ENCODE results near the gene MAP7D3.

The MAP7D3 gene

DNA sequence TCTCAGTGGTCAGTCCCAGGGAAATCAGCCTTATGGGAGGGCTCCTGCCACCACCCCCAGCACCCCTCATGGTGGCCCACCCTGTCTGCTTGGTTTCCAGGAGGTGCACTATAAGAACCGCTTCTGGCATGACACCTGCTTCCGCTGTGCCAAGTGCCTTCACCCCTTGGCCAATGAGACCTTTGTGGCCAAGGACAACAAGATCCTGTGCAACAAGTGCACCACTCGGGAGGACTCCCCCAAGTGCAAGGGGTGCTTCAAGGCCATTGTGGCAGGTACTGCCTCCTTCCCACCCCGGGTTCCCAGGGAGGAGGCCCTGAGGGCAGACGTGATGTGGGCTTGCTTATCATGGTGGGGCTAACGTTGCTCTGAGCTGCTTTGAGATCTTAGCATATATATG is 44.3 kb downstream of the MAP7D3 start:
- DNase-seq (ENCODE audit: low read depth in 2 of 2, low spot score in 1 of 2) = no peak

GRCh38 chrX:136205882-136206380 is 45.3 kb downstream of the MAP7D3 start:
- DNase-seq (ENCODE audit: low read depth in 2 of 2, low spot score in 1 of 2) = no peak

DNA sequence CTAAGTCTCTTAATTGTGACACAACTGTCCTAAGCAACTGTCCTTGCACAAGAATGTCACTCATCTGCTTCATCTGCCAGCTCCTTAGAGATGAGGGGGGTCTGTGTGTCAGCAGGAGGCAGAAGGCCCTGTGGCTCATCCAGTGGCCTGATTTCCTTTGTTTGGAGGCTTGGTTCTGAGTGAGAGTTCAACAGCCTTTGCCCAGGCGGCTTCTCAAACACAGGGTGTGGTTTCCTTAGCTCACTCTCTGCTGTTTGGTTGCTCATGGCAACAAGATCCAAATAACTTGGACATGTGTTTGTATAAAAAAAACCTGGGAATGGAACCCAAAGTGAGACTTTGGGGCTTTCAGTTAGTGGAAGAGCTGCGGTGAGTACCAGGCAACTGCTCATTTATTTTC is 46.6 kb downstream of the MAP7D3 start:
- DNase-seq (ENCODE audit: low read depth in 2 of 2, low spot score in 1 of 2) = no peak

GRCh38 chrX:136203951-136204350 is 47.2 kb downstream of the MAP7D3 start:
- DNase-seq (ENCODE audit: low read depth in 2 of 2, low spot score in 1 of 2) = no peak

- no peak for DNase-seq (ENCODE audit: low read depth in 2 of 2, low spot score in 1 of 2)
Observed at GRCh38 chrX:136203438-136203837, 47.8 kb downstream of the MAP7D3 start.

GRCh38 chrX:136202889-136203288 is 48.3 kb downstream of the MAP7D3 start:
- DNase-seq (ENCODE audit: low read depth in 2 of 2, low spot score in 1 of 2) = no peak

GRCh38 chrX:136201601-136202000 is 49.6 kb downstream of the MAP7D3 start:
- DNase-seq (ENCODE audit: low read depth in 2 of 2, low spot score in 1 of 2) = no peak

- no peak for DNase-seq (ENCODE audit: low read depth in 2 of 2, low spot score in 1 of 2)
Observed at GRCh38 chrX:136200466-136200865, 50.7 kb downstream of the MAP7D3 start.

GRCh38 chrX:136199365-136199764 is 51.8 kb downstream of the MAP7D3 start:
- DNase-seq (ENCODE audit: low read depth in 2 of 2, low spot score in 1 of 2) = no peak

- DNase-seq (ENCODE audit: low read depth in 2 of 2, low spot score in 1 of 2) = no peak
Observed at GRCh38 chrX:136198678-136199243, 52.4 kb downstream of the MAP7D3 start.

DNA sequence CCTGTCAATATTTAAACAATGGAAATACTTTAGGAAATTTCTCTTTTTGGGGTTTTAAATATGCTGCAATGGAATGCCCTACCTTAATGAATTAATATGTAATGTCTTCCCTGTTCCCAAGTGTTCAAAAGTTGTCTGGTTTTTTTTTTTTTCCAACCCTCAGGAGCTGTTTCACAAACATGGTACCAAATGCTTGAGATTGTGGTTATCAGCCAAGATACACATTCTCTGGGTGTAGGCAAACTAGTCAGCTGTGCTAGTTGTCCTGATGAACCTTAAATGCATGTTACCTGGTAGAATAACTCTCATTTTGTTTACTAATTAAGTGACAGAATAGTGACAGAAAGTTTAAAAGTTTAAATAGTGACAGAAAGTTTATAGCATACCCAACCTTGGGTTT is 53.2 kb downstream of the MAP7D3 start:
- DNase-seq (ENCODE audit: low read depth in 2 of 2, low spot score in 1 of 2) = no peak

DNA sequence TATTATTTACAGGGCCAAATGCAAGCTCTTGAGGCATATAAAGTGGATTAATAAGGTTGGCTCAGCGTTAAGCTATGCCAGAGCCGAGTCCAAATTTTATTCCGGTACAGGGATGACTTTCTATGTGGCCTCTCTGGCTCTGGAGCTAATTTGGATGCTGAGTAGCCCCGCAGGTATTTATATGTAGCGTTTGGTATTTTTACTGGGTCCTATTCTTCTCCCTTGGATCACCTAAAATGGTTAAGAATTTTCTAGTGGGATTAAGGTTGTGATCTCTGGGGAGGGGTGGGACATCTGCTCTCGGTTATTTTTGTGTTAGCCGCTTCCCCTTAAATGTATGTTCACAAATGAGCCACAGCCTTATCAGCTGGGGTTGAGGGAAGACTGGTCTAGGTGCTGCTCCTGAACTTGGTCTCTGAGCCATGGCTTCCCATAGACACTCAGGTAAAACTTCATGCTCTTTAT is 54.5 kb downstream of the MAP7D3 start:
- no peak for DNase-seq (ENCODE audit: low read depth in 2 of 2, low spot score in 1 of 2)

- DNase-seq (ENCODE audit: low read depth in 2 of 2, low spot score in 1 of 2) = no peak
Observed at GRCh38 chrX:136195247-136195646, 56.0 kb downstream of the MAP7D3 start.

DNA sequence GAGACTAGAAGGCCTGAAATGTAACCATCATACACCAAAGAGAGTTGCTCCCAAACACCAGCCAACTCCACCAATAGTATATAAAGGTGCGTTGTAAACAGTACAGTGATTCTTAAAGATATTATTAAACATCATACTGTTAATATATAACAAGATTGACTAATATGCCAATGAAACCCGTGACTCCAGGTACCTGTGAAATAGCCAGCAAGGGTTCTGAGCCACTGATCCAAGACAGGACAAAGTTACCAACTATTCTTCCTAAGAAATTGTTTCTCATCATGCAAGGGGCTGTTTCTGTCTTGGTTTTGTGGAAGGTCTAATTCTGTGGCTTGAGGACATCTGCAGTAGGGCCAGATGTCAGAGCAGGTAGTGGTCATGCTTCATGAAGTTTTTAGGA is 56.7 kb downstream of the MAP7D3 start:
- DNase-seq (ENCODE audit: low read depth in 2 of 2, low spot score in 1 of 2) = no peak

GRCh38 chrX:136193771-136194170 is 57.4 kb downstream of the MAP7D3 start:
- DNase-seq (ENCODE audit: low read depth in 2 of 2, low spot score in 1 of 2) = no peak

- DNase-seq (ENCODE audit: low read depth in 2 of 2, low spot score in 1 of 2) = no peak
Observed at GRCh38 chrX:136192839-136193414, 58.3 kb downstream of the MAP7D3 start.

- DNase-seq (ENCODE audit: low read depth in 2 of 2, low spot score in 1 of 2) = no peak
Observed at GRCh38 chrX:136192135-136192534, 59.1 kb downstream of the MAP7D3 start.

- DNase-seq (ENCODE audit: low read depth in 2 of 2, low spot score in 1 of 2) = no peak
Observed at GRCh38 chrX:136191171-136191570, 60.0 kb downstream of the MAP7D3 start.

DNA sequence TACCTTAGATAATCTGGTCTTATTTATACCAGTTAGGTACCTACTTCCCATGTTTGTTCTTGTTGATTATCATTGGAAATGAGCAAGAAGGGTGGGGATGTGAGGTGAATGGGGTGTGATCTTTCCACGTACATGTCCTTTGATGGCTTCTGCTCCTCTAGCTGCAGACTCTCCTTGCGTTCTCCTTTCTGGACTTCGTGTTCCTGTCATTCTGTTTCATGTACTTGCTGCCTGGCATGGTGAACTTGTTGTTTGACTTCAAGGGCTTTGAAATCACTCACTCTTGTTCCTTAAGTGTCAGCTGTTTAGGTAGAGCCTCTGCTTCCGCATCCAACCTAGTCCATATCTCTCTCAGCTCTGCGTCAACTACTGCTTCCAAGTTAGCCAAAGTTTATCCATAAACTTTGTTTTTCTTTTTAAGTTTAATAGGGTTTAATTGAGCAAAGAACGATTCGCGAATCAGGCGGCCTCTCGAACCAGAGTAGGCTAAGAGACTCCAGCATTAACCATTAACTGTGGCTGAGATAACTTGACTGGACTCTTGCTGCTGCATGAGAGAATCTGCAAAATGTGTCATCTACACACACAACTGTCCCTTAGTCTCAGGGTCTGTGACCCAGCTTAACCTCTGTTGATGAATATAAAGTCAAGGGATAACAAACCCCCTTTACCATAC is 61.0 kb downstream of the MAP7D3 start:
- DNase-seq (ENCODE audit: low read depth in 2 of 2, low spot score in 1 of 2) = no peak

GRCh38 chrX:136189222-136189621 is 62.0 kb downstream of the MAP7D3 start:
- DNase-seq (ENCODE audit: low read depth in 2 of 2, low spot score in 1 of 2) = no peak

DNA sequence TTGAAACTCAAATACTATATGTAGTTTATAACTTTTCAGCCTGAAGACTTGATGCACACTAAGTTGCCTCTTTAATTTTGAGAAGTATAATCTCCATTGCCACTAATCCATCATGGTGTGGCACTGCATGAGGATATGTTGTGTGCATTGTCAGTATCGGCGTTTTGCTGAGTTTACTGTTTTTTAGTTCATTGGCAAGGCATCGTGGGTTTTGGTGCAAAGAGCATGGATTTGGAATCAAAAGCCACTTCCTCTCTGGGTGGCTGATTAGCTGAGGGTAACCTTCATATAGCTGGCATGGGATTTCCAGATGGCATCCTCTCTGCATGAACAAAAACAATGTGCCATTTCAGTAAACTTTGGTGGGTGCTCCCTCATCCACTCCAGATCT is 65.2 kb downstream of the MAP7D3 start:
- no peak for DNase-seq (ENCODE audit: low read depth in 2 of 2, low spot score in 1 of 2)

GRCh38 chrX:136185401-136186022 is 65.7 kb downstream of the MAP7D3 start:
- no peak for DNase-seq (ENCODE audit: low read depth in 2 of 2, low spot score in 1 of 2)
